ENCODE data around the gene DHRS13. TPM values are rescaled to one million over a fixed set of nuclear protein-coding genes. Genes with fewer than 3 reads are reported as not detected.
A peak's percentile ranks its signal among the peaks of the same experiment; 100 is the strongest.

DHRS13 gene
- total and polyA plus RNA-seq, 10 donors: 12.2 to 51.2 (median 18.9) TPM

DNA sequence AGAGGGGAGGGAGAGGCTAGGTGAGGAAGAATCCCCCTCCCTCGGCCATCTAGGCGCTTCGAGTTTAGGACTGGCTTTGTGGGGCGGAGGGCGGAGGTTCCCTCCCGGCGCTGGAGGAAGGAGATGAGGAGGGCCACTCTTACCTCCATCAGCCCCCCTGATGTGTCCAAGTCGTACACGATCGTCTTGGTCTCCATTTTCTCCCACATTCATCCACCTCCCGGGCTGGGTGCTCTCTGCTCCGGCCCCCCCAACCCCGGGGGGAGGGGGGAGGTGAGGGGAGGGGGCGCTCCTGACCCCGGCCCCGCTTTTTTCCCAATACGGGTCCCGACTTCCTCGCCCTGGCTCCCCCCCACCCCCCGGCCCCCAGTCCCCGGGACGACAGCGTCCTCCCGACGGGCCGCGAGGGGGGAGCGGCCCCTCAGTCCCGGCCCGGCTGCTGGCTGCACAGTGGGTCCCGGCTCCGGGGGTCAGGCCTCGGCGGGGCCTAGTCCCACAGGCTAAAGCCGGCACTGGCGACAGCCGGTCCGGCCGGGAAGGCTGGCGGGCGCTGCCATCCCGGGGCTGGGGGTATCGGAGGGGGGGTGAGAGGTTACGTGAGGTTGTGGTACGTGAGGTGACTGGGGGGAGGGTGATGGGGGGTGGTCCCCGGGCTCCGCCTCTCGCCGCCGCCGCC lies 48.0 kb upstream of the DHRS13 start:
- intact Hi-C loops (cut with DNase I; ENCODE audit: low total_unique reads): no loop called here
- Histone ChIP-seq H3K9me3 (no peaks in the 10 kb centered on the region), H3K4me1 (peaks cover 32 to 51% (median 43%) of the 10 kb centered on the region in 6 donors), H3K27me3 (replicated peaks in 1 of 7) (no peaks in the 10 kb centered on the region), H3K27ac (peak overlapping the region; percentile 94 to 100 (median 99)), H3K4me3 (peak overlapping the region; percentile 90 to 98 (median 96)), H3K36me3 (peaks cover 0 to 6% (median 0%) of the 10 kb centered on the region in 6 donors)
- no peak for TF ChIP-seq POLR2AphosphoS5 (IDR thresholded peaks at IDR 0.05)
- TF ChIP-seq, protein P1, sequence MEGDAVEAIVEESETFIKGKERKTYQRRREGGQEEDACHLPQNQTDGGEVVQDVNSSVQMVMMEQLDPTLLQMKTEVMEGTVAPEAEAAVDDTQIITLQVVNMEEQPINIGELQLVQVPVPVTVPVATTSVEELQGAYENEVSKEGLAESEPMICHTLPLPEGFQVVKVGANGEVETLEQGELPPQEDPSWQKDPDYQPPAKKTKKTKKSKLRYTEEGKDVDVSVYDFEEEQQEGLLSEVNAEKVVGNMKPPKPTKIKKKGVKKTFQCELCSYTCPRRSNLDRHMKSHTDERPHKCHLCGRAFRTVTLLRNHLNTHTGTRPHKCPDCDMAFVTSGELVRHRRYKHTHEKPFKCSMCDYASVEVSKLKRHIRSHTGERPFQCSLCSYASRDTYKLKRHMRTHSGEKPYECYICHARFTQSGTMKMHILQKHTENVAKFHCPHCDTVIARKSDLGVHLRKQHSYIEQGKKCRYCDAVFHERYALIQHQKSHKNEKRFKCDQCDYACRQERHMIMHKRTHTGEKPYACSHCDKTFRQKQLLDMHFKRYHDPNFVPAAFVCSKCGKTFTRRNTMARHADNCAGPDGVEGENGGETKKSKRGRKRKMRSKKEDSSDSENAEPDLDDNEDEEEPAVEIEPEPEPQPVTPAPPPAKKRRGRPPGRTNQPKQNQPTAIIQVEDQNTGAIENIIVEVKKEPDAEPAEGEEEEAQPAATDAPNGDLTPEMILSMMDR (IDR thresholded peaks at IDR 0.05 in 8 of 11, conservative IDR thresholded peaks at IDR 0.05 in 3 of 11): peak in 1 of 11 experiments; percentile 1
- 0 to 1% (median 0%) methylated on average over 14 to 51 of the region's 51 CpGs for WGBS, 5 donors
- no peak for DNase-seq

DNA sequence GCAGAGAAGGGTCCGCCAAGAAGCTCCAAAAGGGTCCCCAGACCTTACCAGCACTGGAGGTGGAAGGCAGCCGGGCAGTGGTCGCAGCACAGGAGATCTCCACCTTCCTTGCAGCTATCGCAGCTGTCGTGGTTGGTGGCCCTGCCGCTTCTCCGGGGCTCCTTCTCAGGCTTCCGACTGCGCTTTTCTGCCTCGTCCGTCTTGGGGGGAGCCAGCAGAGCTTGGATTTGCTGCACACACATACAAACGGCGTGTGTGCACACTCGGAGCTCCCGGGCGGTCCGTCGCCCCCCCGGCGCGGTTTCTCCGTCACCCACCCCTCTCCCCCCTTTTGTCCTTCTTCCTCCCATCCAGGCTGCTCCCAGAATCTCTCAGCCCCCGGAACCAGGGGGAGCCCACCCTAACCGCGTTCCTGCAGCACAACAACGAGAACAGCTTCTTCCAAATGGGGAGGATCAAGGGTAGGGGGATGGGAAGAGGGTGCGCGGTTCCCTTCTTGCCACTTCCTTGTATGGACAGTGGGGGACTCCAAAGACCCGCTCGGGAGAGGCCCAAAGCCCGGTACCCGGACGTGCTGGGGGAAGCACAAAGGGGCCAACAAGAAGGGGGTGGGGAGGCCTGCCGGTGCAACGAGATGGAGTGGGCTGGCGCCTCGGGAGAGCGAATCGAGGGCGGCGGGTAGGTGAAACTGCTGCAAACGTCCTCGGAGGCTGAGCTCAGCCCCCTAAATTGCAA lies 47.3 kb upstream of the DHRS13 start:
- Histone ChIP-seq H3K9me3 (no peaks in the 10 kb centered on the region), H3K27ac (peak overlapping the region; percentile 94 to 100 (median 99)), H3K27me3 (replicated peaks in 1 of 7) (no peaks in the 10 kb centered on the region), H3K36me3 (peaks cover 0 to 6% (median under 1%) of the 10 kb centered on the region in 6 donors), H3K4me1 (peaks cover 39 to 58% (median 50%) of the 10 kb centered on the region in 6 donors), H3K4me3 (peak overlapping the region; percentile 90 to 98 (median 96))
- DNase-seq: peak; percentile 94
- TF ChIP-seq, protein P1 (IDR thresholded peaks at IDR 0.05 in 8 of 11, conservative IDR thresholded peaks at IDR 0.05 in 3 of 11): peak in 1 of 11 experiments; percentile 12
- TF ChIP-seq POLR2AphosphoS5 (IDR thresholded peaks at IDR 0.05): peak in 1 of 3 donors; percentile 16
- TF ChIP-seq POLR2A (IDR thresholded peaks at IDR 0.05): no peak
- intact Hi-C loops (cut with DNase I; ENCODE audit: low total_unique reads): no loop called here
- whole genome bisulfite sequencing, 5 donors: 0 to 1% (median 0%) methylated on average over 41 to 43 of the region's 43 CpGs

DNA sequence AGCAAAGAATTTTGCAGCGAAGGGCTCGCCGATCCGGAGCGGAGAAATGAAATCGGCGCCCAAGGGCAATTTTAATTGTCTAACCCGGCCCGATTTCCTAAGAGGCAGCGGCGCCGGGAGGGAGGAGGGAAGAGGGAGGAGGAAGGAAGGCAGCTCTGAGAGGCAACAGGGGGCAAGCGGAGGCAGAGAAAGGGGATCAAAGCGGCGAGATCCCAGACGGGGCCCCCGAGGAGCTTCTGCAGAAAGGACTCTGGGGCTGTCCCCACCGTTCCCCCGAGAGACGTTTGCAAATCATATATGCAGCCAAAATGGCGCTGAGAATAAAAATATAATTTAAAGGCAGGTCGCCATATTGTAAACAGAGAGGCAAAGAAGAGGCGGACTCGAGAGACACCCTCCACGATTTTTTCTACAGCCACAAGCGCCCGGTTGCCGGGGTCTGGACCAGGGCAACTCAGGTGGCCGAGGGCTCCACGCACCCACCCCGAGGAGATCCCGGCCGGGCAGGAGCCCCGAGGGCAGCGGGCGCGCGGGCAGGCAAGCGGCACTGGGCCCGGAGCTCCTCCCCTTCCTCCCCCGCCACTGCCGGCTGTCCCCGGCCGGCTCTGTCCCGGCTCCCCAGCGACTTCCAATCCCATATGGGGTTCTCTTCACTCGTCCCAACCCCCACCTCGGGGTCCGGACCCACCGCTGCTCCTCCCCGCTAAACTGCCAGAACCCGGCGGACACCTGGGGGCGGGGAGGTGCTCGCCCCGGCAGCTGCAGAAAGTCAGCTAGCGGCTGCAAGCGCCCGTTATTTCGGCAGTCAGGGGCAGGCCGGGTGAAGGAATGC lies 46.5 kb upstream of the DHRS13 start:
- Histone ChIP-seq H3K4me1 (peaks cover 45 to 66% (median 58%) of the 10 kb centered on the region in 6 donors), H3K4me3 (peak overlapping the region; percentile 90 to 98 (median 96))
- intact Hi-C loops (cut with DNase I; ENCODE audit: low total_unique reads): no loop called here

DNA sequence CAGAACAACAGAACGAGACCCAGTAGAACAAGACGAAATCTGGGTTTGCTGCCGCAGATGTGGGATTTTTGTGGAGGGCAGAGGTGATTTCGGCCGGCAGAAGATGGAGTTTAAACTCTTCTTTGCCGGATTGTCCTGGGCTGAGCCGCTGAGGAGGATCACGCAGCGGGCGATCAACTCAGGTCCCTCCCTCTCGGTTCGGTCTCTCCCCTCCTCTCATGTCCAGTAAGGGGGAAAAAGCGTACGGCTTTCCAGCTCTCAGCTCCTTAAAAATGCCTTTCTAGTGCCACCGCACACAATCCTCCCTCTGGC lies 46.0 kb upstream of the DHRS13 start:
- DNase-seq: no peak
- no peaks in the 10 kb centered on the region for H3K9me3 ChIP-seq
- H3K4me3 ChIP-seq: peak overlapping the region; percentile 90 to 98 (median 96)
- peak overlapping the region; percentile 94 to 100 (median 99) for H3K27ac ChIP-seq
- H3K4me1 ChIP-seq: peaks cover 45 to 68% (median 64%) of the 10 kb centered on the region in 6 donors
- peaks cover 0 to 20% (median 2%) of the 10 kb centered on the region in 6 donors for H3K36me3 ChIP-seq
- WGBS, 5 donors: 0 to 1% (median 1%) methylated on average over 15 of the region's 15 CpGs
- TF ChIP-seq POLR2AphosphoS5 (IDR thresholded peaks at IDR 0.05) (no peak), POLR2A (IDR thresholded peaks at IDR 0.05) (no peak)
- TF ChIP-seq, protein P1 (IDR thresholded peaks at IDR 0.05 in 8 of 11, conservative IDR thresholded peaks at IDR 0.05 in 3 of 11): no peak
- no peaks in the 10 kb centered on the region for H3K27me3 ChIP-seq (replicated peaks in 1 of 7)
- intact Hi-C loops (cut with DNase I; ENCODE audit: low total_unique reads): no loop called here

More for the DNA sequence above, 46.5 kb upstream of the DHRS13 start:
- Histone ChIP-seq H3K27ac (peak overlapping the region; percentile 94 to 100 (median 99)), H3K27me3 (replicated peaks in 1 of 7) (no peaks in the 10 kb centered on the region), H3K9me3 (no peaks in the 10 kb centered on the region), H3K36me3 (peaks cover 0 to 14% (median 2%) of the 10 kb centered on the region in 6 donors)
- TF ChIP-seq POLR2A (IDR thresholded peaks at IDR 0.05) (no peak), POLR2AphosphoS5 (IDR thresholded peaks at IDR 0.05) (peak; percentile 47 to 81 (median 75))
- WGBS, 5 donors: 0 to 1% (median 0%) methylated on average over 49 to 61 of the region's 61 CpGs
- peak; percentile 95 for DNase-seq

Measured in spleen (tissue), 11 donors.